PFSK-1 (cell line): ENCODE data around the gene ROBO2.

Experiments used
- FOXP2 ChIP-seq: optimal IDR thresholded peaks from 2 replicates; pipeline ENCODE3; 2011; ENCODE audit warnings: borderline replicate concordance, control low read depth, inconsistent platforms; ENCODE audit not compliant: insufficient read depth; ENCODE audit errors: extremely low read length, extremely low read depth
- POLR2AphosphoS5 ChIP-seq: IDR thresholded peaks from 2 replicates; pipeline ENCODE4 v1.6.1; 2012; ENCODE audit warnings: low read depth, mild to moderate bottlenecking, control low read depth, low read length, moderate library complexity
- REST ChIP-seq, 2 experiments: IDR thresholded peaks; 2 replicates each; pipeline versions ENCODE4 v1.6.1 to v1.8.0; 2011 to 2012; ENCODE audit warnings: low read depth in 2 of 2, low read length in 2 of 2, control low read depth in 1 of 2, inconsistent platforms in 1 of 2, mild to moderate bottlenecking in 1 of 2, moderate library complexity in 1 of 2; ENCODE audit not compliant: insufficient read depth in 1 of 2
- SIN3A ChIP-seq: IDR thresholded peaks from 2 replicates; pipeline ENCODE4 v1.6.1; 2012; ENCODE audit warnings: mild to moderate bottlenecking, low read length, moderate library complexity, borderline replicate concordance; ENCODE audit not compliant: insufficient read depth

DNA sequence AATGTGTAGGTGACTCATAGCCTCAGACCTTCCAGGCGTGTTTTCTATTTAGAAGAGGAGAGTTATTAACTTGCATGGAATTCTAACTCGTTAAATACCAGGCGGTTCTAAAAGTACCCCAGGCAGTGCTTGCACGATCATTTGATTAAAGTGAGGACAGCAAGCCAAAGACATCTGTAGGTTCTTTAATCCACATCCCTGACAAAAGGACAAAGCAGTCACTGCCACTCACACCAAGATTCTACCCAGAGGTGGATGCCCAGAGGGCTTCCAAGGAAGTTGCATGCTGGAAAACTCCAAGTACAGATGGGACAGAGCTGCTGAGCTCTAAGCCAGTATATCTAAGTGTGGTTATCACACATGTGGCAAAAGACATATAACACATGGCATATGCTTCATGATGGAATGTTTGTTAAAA, 372.1 kb downstream of the ROBO2 start:
- TF ChIP-seq REST (IDR thresholded peaks at IDR 0.05; ENCODE audit: insufficient read depth in 1 of 2, low read depth in 2 of 2, low read length in 2 of 2) = no peak
- no peak for TF ChIP-seq POLR2AphosphoS5
- no peak for TF ChIP-seq FOXP2
- TF ChIP-seq SIN3A = no peak
